ENCODE results near the gene TMEM270. TPM values are rescaled to one million over a fixed set of nuclear protein-coding genes. Genes with fewer than 3 reads are reported as not detected.
A peak's percentile ranks its signal among the peaks of the same experiment; 100 is the strongest.

The TMEM270 gene
- total and polyA plus RNA-seq, 8 donors = not detected

- no peak for DNase-seq
- no peak for TF ChIP-seq POLR2A (IDR thresholded peaks at IDR 0.05)
- intact Hi-C loops (cut with DNase I; ENCODE audit: low total_unique reads) = no loop called here
These were observed 4.0 kb upstream of the TMEM270 start for GRCh38 chr7:73856941-73857340.

GRCh38 chr7:73858807-73859206 is 2.2 kb upstream of the TMEM270 start:
- intact Hi-C loops (cut with DNase I; ENCODE audit: low total_unique reads) = no loop called here
- Histone ChIP-seq H3K27ac (no peak overlapping the region), H3K36me3 (no peaks in the 10 kb centered on the region), H3K27me3 (peaks cover 0 to 24% (median 6%) of the 10 kb centered on the region in 3 donors), H3K4me3 (no peak overlapping the region), H3K4me1 (peaks cover 0 to 9% (median 7%) of the 10 kb centered on the region in 4 donors), H3K9me3 (no peaks in the 10 kb centered on the region)
- WGBS, 5 donors = 63 to 77% (median 72%) methylated on average over 2 of the region's 2 CpGs
- TF ChIP-seq POLR2A (IDR thresholded peaks at IDR 0.05) (no peak), POLR2AphosphoS5 (IDR thresholded peaks at IDR 0.05) (no peak), EP300 (IDR thresholded peaks at IDR 0.05) (no peak)
- DNase-seq = no peak

More at GRCh38 chr7:73856941-73857340, 4.0 kb upstream of the TMEM270 start:
- 44 to 66% (median 48%) methylated on average over 2 to 3 of the region's 3 CpGs for WGBS, 5 donors
- H3K4me3 ChIP-seq = no peak overlapping the region
- peaks cover 0 to 25% (median 6%) of the 10 kb centered on the region in 3 donors for H3K27me3 ChIP-seq
- H3K36me3 ChIP-seq = no peaks in the 10 kb centered on the region
- H3K9me3 ChIP-seq = no peaks in the 10 kb centered on the region
- peaks cover 0 to 11% (median 8%) of the 10 kb centered on the region in 4 donors for H3K4me1 ChIP-seq
- H3K27ac ChIP-seq = no peak overlapping the region

- Histone ChIP-seq H3K4me3 (no peak overlapping the region), H3K4me1 (no peaks in the 10 kb centered on the region), H3K36me3 (no peaks in the 10 kb centered on the region), H3K9me3 (no peaks in the 10 kb centered on the region), H3K27me3 (peaks cover 0 to 13% (median 6%) of the 10 kb centered on the region in 3 donors), H3K27ac (no peak overlapping the region)
- TF ChIP-seq CTCF (IDR thresholded peaks at IDR 0.05) (no peak), POLR2A (IDR thresholded peaks at IDR 0.05) (no peak)
- DNase-seq = no peak
- 85 to 92% (median 90%) methylated on average over 10 to 12 of the region's 12 CpGs for WGBS, 5 donors
- intact Hi-C loops (cut with DNase I; ENCODE audit: low total_unique reads) = loop anchor here (10.0 kb wide), 1 partner anchor 163 kb away; the partner anchor contains the start of gene ELN
These were observed 346 bp downstream of the TMEM270 start for GRCh38 chr7:73861305-73861704.

GRCh38 chr7:73864981-73865711 is 4.2 kb downstream of the TMEM270 start:
- Histone ChIP-seq H3K27me3 (no peaks in the 10 kb centered on the region), H3K4me1 (peaks cover 13 to 17% (median 16%) of the 10 kb centered on the region in 4 donors), H3K27ac (no peak overlapping the region), H3K36me3 (no peaks in the 10 kb centered on the region), H3K4me3 (no peak overlapping the region), H3K9me3 (no peaks in the 10 kb centered on the region)
- WGBS, 5 donors = 68 to 79% (median 72%) methylated on average over 4 to 8 of the region's 8 CpGs
- no peak for TF ChIP-seq POLR2AphosphoS5 (IDR thresholded peaks at IDR 0.05)
- TF ChIP-seq POLR2A (IDR thresholded peaks at IDR 0.05) = no peak
- no peak for TF ChIP-seq EP300 (IDR thresholded peaks at IDR 0.05)
- no peak for TF ChIP-seq CTCF (IDR thresholded peaks at IDR 0.05)
- DNase-seq = no peak
- intact Hi-C loops (cut with DNase I; ENCODE audit: low total_unique reads) = loop anchor here (10.0 kb wide), 1 partner anchor 160 kb away; the partner anchor contains the start of gene ELN

GRCh38 chr7:73865738-73866445 is 4.9 kb downstream of the TMEM270 start:
- 66 to 80% (median 75%) methylated on average over 3 to 6 of the region's 6 CpGs for WGBS, 5 donors
- Histone ChIP-seq H3K9me3 (no peaks in the 10 kb centered on the region), H3K36me3 (no peaks in the 10 kb centered on the region), H3K27ac (no peak overlapping the region), H3K4me1 (peaks cover 14 to 25% (median 18%) of the 10 kb centered on the region in 4 donors), H3K4me3 (no peak overlapping the region), H3K27me3 (no peaks in the 10 kb centered on the region)
- intact Hi-C loops (cut with DNase I; ENCODE audit: low total_unique reads) = loop anchor here (10.0 kb wide), 1 partner anchor 159 kb away; the partner anchor contains the start of gene ELN
- DNase-seq = peak; percentile 41 to 78
- peak in 5 of 7 experiments; percentile 33 to 54 (median 52) for TF ChIP-seq CTCF (IDR thresholded peaks at IDR 0.05)
- TF ChIP-seq EP300 (IDR thresholded peaks at IDR 0.05) = no peak
